ENCODE measurements around the gene TJP1.
"Not testable (repeated sequence)": the region's sequence is repeated elsewhere in the genome, so short reads cannot be mapped to it uniquely, and the experiment has no call there.

Gene TJP1

GRCh38 chr15:29678504-29679034 is 143.7 kb downstream of the TJP1 start:
- DNase-seq, result no peak

- no peak for DNase-seq
Observed at GRCh38 chr15:29677871-29678461, 144.3 kb downstream of the TJP1 start.

GRCh38 chr15:29677455-29677854 is 144.8 kb downstream of the TJP1 start:
- DNase-seq, result no peak

GRCh38 chr15:29676961-29677402 is 145.3 kb downstream of the TJP1 start:
- DNase-seq, result no peak

GRCh38 chr15:29676374-29676960 is 145.8 kb downstream of the TJP1 start:
- not testable (repeated sequence) for DNase-seq

- DNase-seq, result no peak
Observed at GRCh38 chr15:29675791-29676301, 146.4 kb downstream of the TJP1 start.

GRCh38 chr15:29674661-29675533 is 147.4 kb downstream of the TJP1 start:
- no peak for DNase-seq

GRCh38 chr15:29672923-29673809 is 149.1 kb downstream of the TJP1 start:
- DNase-seq, result no peak

GRCh38 chr15:29672446-29672845 is 149.8 kb downstream of the TJP1 start:
- no peak for DNase-seq

- DNase-seq, result not testable (repeated sequence)
Observed at GRCh38 chr15:29672046-29672445, 150.2 kb downstream of the TJP1 start.

- DNase-seq, result no peak
Observed at GRCh38 chr15:29670998-29671981, 151.0 kb downstream of the TJP1 start.

- no peak for DNase-seq
Observed at GRCh38 chr15:29670266-29670665, 152.0 kb downstream of the TJP1 start.

- DNase-seq, result no peak
Observed at GRCh38 chr15:29669823-29670222, 152.4 kb downstream of the TJP1 start.

GRCh38 chr15:29668120-29668602 is 154.1 kb downstream of the TJP1 start:
- no peak for DNase-seq

GRCh38 chr15:29666241-29666640 is 156.0 kb downstream of the TJP1 start:
- DNase-seq, result no peak

- no peak for DNase-seq
Observed at GRCh38 chr15:29665444-29666003, 156.7 kb downstream of the TJP1 start.

GRCh38 chr15:29664406-29664805 is 157.9 kb downstream of the TJP1 start:
- no peak for DNase-seq

- DNase-seq, result not testable (repeated sequence)
Observed at GRCh38 chr15:29657476-29657817, 164.8 kb downstream of the TJP1 start.

- DNase-seq, result no peak
Observed at GRCh38 chr15:29656636-29657475, 165.4 kb downstream of the TJP1 start.

- DNase-seq, result no peak
Observed at GRCh38 chr15:29652595-29652994, 169.7 kb downstream of the TJP1 start.

Data from activated T-cell treated with anti-CD3 and anti-CD28 coated beads, Interleukin-2, amount 50 U/mL, for 1 hour (primary cell).